Smooth muscle cell (in vitro differentiated cells): ENCODE data around the gene DIS3. TPM values are rescaled to one million over a fixed set of nuclear protein-coding genes. Genes with fewer than 3 reads are reported as not detected.

Source experiments
- DNase-seq: peaks from one replicate; lab custom pipeline; 2025; ENCODE audit not compliant: unreplicated experiment; lab: John Stamatoyannopoulos, UW
- H2AFZ ChIP-seq: fragments of 200-600 bp; sonication (generic); 2 replicates; pipeline ENCODE4 v1.6.0; 2016; ENCODE audit warnings: antibody characterized with exemption, low read depth, mild to moderate bottlenecking
- H3F3A ChIP-seq: fragments of 200-600 bp; sonication (generic); 2 replicates; pipeline ENCODE4 v1.6.0; 2017; ENCODE audit warnings: antibody characterized with exemption, low read depth
- H3K27ac ChIP-seq: fragments of 200-600 bp; sonication (generic); 2 replicates; pipeline ENCODE4 v1.5.1; 2016; ENCODE audit warnings: low read depth, mild to moderate bottlenecking
- H3K27me3 ChIP-seq: fragments of 200-600 bp; sonication (generic); 2 replicates; pipeline ENCODE4 v1.6.1; 2016; ENCODE audit warnings: low read depth, mild to moderate bottlenecking
- H3K36me3 ChIP-seq: fragments of 200-600 bp; sonication (generic); 2 replicates; pipeline ENCODE4 v1.5.1; 2016; ENCODE audit warnings: low read depth
- H3K4me1 ChIP-seq: fragments of 200-600 bp; sonication (generic); 2 replicates; pipeline ENCODE4 v1.5.1; 2016; ENCODE audit warnings: low read depth
- H3K4me2 ChIP-seq: fragments of 200-600 bp; sonication (generic); 2 replicates; pipeline ENCODE4 v1.6.0; 2016; ENCODE audit warnings: mild to moderate bottlenecking
- H3K4me3 ChIP-seq: fragments of 200-600 bp; sonication (generic); 2 replicates; pipeline ENCODE4 v1.5.1; 2016; ENCODE audit warnings: mild to moderate bottlenecking
- H3K79me2 ChIP-seq: fragments of 200-600 bp; sonication (generic); 2 replicates; pipeline ENCODE4 v1.6.0; 2016; ENCODE audit warnings: low read depth, mild to moderate bottlenecking
- H3K9ac ChIP-seq: fragments of 200-600 bp; sonication (generic); 2 replicates; pipeline ENCODE4 v1.6.0; 2016; ENCODE audit warnings: low read depth
- H3K9me3 ChIP-seq: fragments of 200-600 bp; sonication (generic); replicated peaks from 2 replicates; pipeline ENCODE4 v1.5.1; 2016; ENCODE audit warnings: low read depth
- H4K20me1 ChIP-seq: fragments of 200-600 bp; sonication (generic); 2 replicates; pipeline ENCODE4 v1.6.0; 2016; ENCODE audit warnings: low read depth
- CTCF ChIP-seq: fragments of 200-600 bp; sonication (generic); IDR thresholded peaks from 2 replicates; pipeline ENCODE4 v1.5.1; 2017; ENCODE audit warnings: borderline replicate concordance, mild to moderate bottlenecking, antibody characterized with exemption; ENCODE audit not compliant: insufficient read depth, poor library complexity, severe bottlenecking
- WGBS: methylation state at CpG from one replicate; pipeline ENCODE4 v1.1.7; 2016; ENCODE audit warnings: low lambda C conversion rate; 5-methylcytosine and 5-hydroxymethylcytosine counted together
- polyA plus RNA-seq: library from polyadenylated mRNA; unstranded; fragments of >200 nt; fragmentation: Nextera tagmentation; extraction: Ambion mirVana; gene quantifications from 2 replicates; pipeline ENCODE4 v1.2.1, GENCODE V29; 2016
- small RNA-seq: library from RNA; depleted of rRNA; stranded (forward); fragments of <200 nt; gene quantifications from one replicate; pipeline ENCODE3, GENCODE V24; 2014
- total RNA-seq: library from RNA; depleted of rRNA; stranded (reverse); fragments of >200 nt; gene quantifications from 2 replicates; pipeline ENCODE4 v1.2.3, GENCODE V29; 2014

The DIS3 gene
- total and polyA plus RNA-seq, 2 experiments from 2014 or later = 15.3 to 50.1 TPM

- Histone ChIP-seq H3K36me3 (no peaks in the 10 kb centered on the region), H2AFZ (no peak overlapping the region), H3K27ac (no peak overlapping the region), H3K9me3 (no peaks in the 10 kb centered on the region), H3F3A (no peaks in the 10 kb centered on the region), H3K4me1 (no peaks in the 10 kb centered on the region), H3K9ac (no peak overlapping the region), H3K4me2 (no peak overlapping the region), H3K4me3 (no peak overlapping the region), H3K27me3 (no peaks in the 10 kb centered on the region), H3K79me2 (peaks cover 33% of the 10 kb centered on the region), H4K20me1 (no peaks in the 10 kb centered on the region)
- TF ChIP-seq CTCF = no peak
- 60% methylated on average over 3 of the region's 3 CpGs for WGBS
- no peak for DNase-seq
These were observed 64.9 kb downstream of the DIS3 start for GRCh38 chr13:72716776-72717175.

Small RNAs within 50 kb of the gene (small RNA-seq; reads per million reads assigned to genes)
- gene RNU6-80P = not detected

Other genes with a start within 250 kb of the DIS3 start
- 16.8 and 22.5 TPM in 2 replicates for gene MZT1, start 54.3 kb downstream of the DIS3 start, total RNA-seq
- 10.3 and 11.9 TPM in 2 replicates for gene MZT1, start 54.3 kb downstream of the DIS3 start, polyA plus RNA-seq
- gene BORA, start 54.0 kb downstream of the DIS3 start, total RNA-seq = 7.5 and 10.3 TPM in 2 replicates
- 4.2 and 7.5 TPM in 2 replicates for gene BORA, start 54.0 kb downstream of the DIS3 start, polyA plus RNA-seq
- 30.8 and 41.9 TPM in 2 replicates for gene PIBF1, start 233 bp upstream of the DIS3 start, total RNA-seq
- gene PIBF1, start 233 bp upstream of the DIS3 start, polyA plus RNA-seq = 14.1 and 19.0 TPM in 2 replicates